GM08714 (cell line): ENCODE results near the gene OR2A2.

ENCODE experiments used
- H3K4me3 ChIP-seq: fragments of 200-500 bp; sonication (Bioruptor generic); 2 replicates; pipeline ENCODE4 v1.5.1; 2014; ENCODE audit warnings: mild to moderate bottlenecking, low read length, inconsistent platforms
- ZNF274 ChIP-seq: IDR thresholded peaks from 2 replicates; pipeline ENCODE4 v1.6.1; 2012; ENCODE audit warnings: mild to moderate bottlenecking, low read depth, low read length

Gene OR2A2

GRCh38 chr7:144109283-144109682 is at the start of gene OR2A2:
Gene OR2A2 (plus strand): TSS chr7:144109583. CDS start chr7:144109583, 0 bp downstream.
- TF ChIP-seq ZNF274: no peak
- H3K4me3 ChIP-seq: no peak within 1 kb of the TSS

- H3K4me3 ChIP-seq: no peak overlapping the region
- no peak for TF ChIP-seq ZNF274
These were observed 45.7 kb upstream of the OR2A2 start for GRCh38 chr7:144063710-144064109.

- no peak within 1 kb of the TSS for H3K4me3 ChIP-seq
- TF ChIP-seq ZNF274: no peak
These were observed 39.9 kb upstream of the OR2A2 start, which contains the start of gene OR2A25 for GRCh38 chr7:144069511-144069910. Gene OR2A25 (plus strand): TSS chr7:144069811. CDS start chr7:144074220, 4,409 bp downstream.

GRCh38 chr7:144069953-144070352 is 39.4 kb upstream of the OR2A2 start:
- no peak overlapping the region for H3K4me3 ChIP-seq
- no peak for TF ChIP-seq ZNF274

GRCh38 chr7:144074374-144074773 is 35.0 kb upstream of the OR2A2 start:
- H3K4me3 ChIP-seq: no peak overlapping the region
- TF ChIP-seq ZNF274: no peak

GRCh38 chr7:144085978-144086377 is 23.4 kb upstream of the OR2A2 start, which contains the start of gene OR2A12:
Gene OR2A12 (plus strand): TSS chr7:144086278. CDS start chr7:144095108, 8,830 bp downstream.
- H3K4me3 ChIP-seq: no peak within 1 kb of the TSS
- TF ChIP-seq ZNF274: no peak

- TF ChIP-seq ZNF274: no peak
- H3K4me3 ChIP-seq: no peak overlapping the region
These were observed 22.7 kb upstream of the OR2A2 start for GRCh38 chr7:144086730-144087129.

- no peak for TF ChIP-seq ZNF274
- H3K4me3 ChIP-seq: no peak overlapping the region
These were observed 22.2 kb upstream of the OR2A2 start for GRCh38 chr7:144087230-144087629.

- no peak overlapping the region for H3K4me3 ChIP-seq
These were observed 18.7 kb upstream of the OR2A2 start for GRCh38 chr7:144090667-144091066.

GRCh38 chr7:144098776-144099175 is 10.6 kb upstream of the OR2A2 start:
- no peak for TF ChIP-seq ZNF274
- H3K4me3 ChIP-seq: no peak overlapping the region

More at GRCh38 chr7:144090667-144091066, 18.7 kb upstream of the OR2A2 start:
- no peak for TF ChIP-seq ZNF274

GRCh38 chr7:144100607-144101006 is 8.8 kb upstream of the OR2A2 start:
- TF ChIP-seq ZNF274: no peak
- no peak overlapping the region for H3K4me3 ChIP-seq

GRCh38 chr7:144102041-144102440 is 7.3 kb upstream of the OR2A2 start:
- no peak for TF ChIP-seq ZNF274
- H3K4me3 ChIP-seq: no peak overlapping the region

GRCh38 chr7:144105211-144105610 is 4.2 kb upstream of the OR2A2 start:
- TF ChIP-seq ZNF274: no peak
- H3K4me3 ChIP-seq: no peak overlapping the region

- no peak overlapping the region for H3K4me3 ChIP-seq
- TF ChIP-seq ZNF274: no peak
These were observed 889 bp downstream of the OR2A2 start for GRCh38 chr7:144110272-144110671.

GRCh38 chr7:144113651-144114050 is 4.3 kb downstream of the OR2A2 start:
- TF ChIP-seq ZNF274: no peak
- H3K4me3 ChIP-seq: no peak overlapping the region

- no peak overlapping the region for H3K4me3 ChIP-seq
- TF ChIP-seq ZNF274: no peak
These were observed 9.0 kb downstream of the OR2A2 start for GRCh38 chr7:144118341-144118740.
